H9 (cell line): ENCODE data around the gene IGLL5. TPM values are rescaled to one million over a fixed set of nuclear protein-coding genes. Genes with fewer than 3 reads are reported as not detected.

Source experiments
- DNase-seq: peaks from one replicate; pipeline ENCODE4 v3.0.0-alpha.2; 2017
- H2AFZ ChIP-seq: one replicate; pipeline ENCODE4 v1.6.1; 2013; ENCODE audit warnings: mild to moderate bottlenecking, low read length, control low read depth, moderate library complexity
- H2AK5ac ChIP-seq: 2 replicates; pipeline ENCODE4 v1.6.1; 2013; ENCODE audit warnings: low read length, control low read depth, mixed read lengths; ENCODE audit not compliant: insufficient read length
- H2BK120ac ChIP-seq: one replicate; pipeline ENCODE4 v1.6.1; 2013; ENCODE audit warnings: low read depth, mild to moderate bottlenecking, low read length, control low read depth, inconsistent platforms; ENCODE audit not compliant: poor library complexity, severe bottlenecking
- H2BK12ac ChIP-seq: 2 replicates; pipeline ENCODE4 v1.6.1; 2013; ENCODE audit warnings: low read length, control low read depth, mixed read lengths, low read depth; ENCODE audit not compliant: insufficient read length
- H2BK15ac ChIP-seq: 2 replicates; pipeline ENCODE4 v1.6.1; 2013; ENCODE audit warnings: low read depth, low read length, control low read depth
- H2BK20ac ChIP-seq: one replicate; pipeline ENCODE4 v1.6.1; 2013; ENCODE audit warnings: low read depth, mild to moderate bottlenecking, low read length, control low read depth, inconsistent platforms; ENCODE audit not compliant: poor library complexity, severe bottlenecking
- H2BK5ac ChIP-seq: 2 replicates; pipeline ENCODE4 v1.6.1; 2013; ENCODE audit warnings: low read length, control low read depth, mixed read lengths; ENCODE audit not compliant: insufficient read length
- H3K14ac ChIP-seq: 2 replicates; pipeline ENCODE4 v1.6.1; 2013; ENCODE audit warnings: low read length, control low read depth; ENCODE audit not compliant: insufficient read depth
- H3K18ac ChIP-seq: 2 replicates; pipeline ENCODE4 v1.6.1; 2013; ENCODE audit warnings: low read depth, mild to moderate bottlenecking, mixed read lengths, low read length, control low read depth; ENCODE audit not compliant: insufficient read length
- H3K23ac ChIP-seq: 2 replicates; pipeline ENCODE4 v1.6.1; 2013; ENCODE audit warnings: low read length, control low read depth, mixed read lengths, low read depth; ENCODE audit not compliant: insufficient read length
- H3K23me2 ChIP-seq: 2 replicates; pipeline ENCODE4 v1.6.1; 2013; ENCODE audit warnings: low read depth, mild to moderate bottlenecking, mixed read lengths, low read length, control low read depth; ENCODE audit not compliant: insufficient read length, poor library complexity, severe bottlenecking
- H3K27ac ChIP-seq: 2 replicates; pipeline ENCODE4 v1.5.1; 2013; ENCODE audit warnings: low read length, control low read depth, mixed read lengths, low read depth; ENCODE audit not compliant: insufficient read length
- H3K27me3 ChIP-seq: 2 replicates; pipeline ENCODE4 v1.6.1; 2013; ENCODE audit warnings: low read length, control low read depth, inconsistent platforms; ENCODE audit not compliant: insufficient read depth
- H3K4ac ChIP-seq: 2 replicates; pipeline ENCODE4 v1.6.1; 2013; ENCODE audit warnings: low read depth, mild to moderate bottlenecking, control low read depth, inconsistent platforms, low read length, moderate library complexity
- H3K4me1 ChIP-seq: 2 replicates; pipeline ENCODE4 v1.6.1; 2013; ENCODE audit warnings: low read length, control low read depth, inconsistent platforms; ENCODE audit not compliant: insufficient read depth
- H3K4me2 ChIP-seq: 2 replicates; pipeline ENCODE4 v1.6.1; 2013; ENCODE audit warnings: low read length, control low read depth, mixed read lengths; ENCODE audit not compliant: insufficient read length, insufficient read depth
- H3K56ac ChIP-seq: 2 replicates; pipeline ENCODE4 v1.6.1; 2013; ENCODE audit warnings: low read depth, mild to moderate bottlenecking, mixed read lengths, low read length, control low read depth; ENCODE audit not compliant: insufficient read length
- H3K79me1 ChIP-seq: 2 replicates; pipeline ENCODE4 v1.6.1; 2013; ENCODE audit warnings: low read depth, mild to moderate bottlenecking, moderate library complexity, low read length, control low read depth, inconsistent platforms; ENCODE audit not compliant: insufficient read depth, poor library complexity, severe bottlenecking
- H3K79me2 ChIP-seq: 2 replicates; pipeline ENCODE4 v1.6.1; 2013; ENCODE audit warnings: low read length, control low read depth, inconsistent platforms; ENCODE audit not compliant: insufficient read depth
- H3K9ac ChIP-seq: 2 replicates; pipeline ENCODE4 v1.6.1; 2013; ENCODE audit warnings: low read length, control low read depth, mixed read lengths; ENCODE audit not compliant: insufficient read length; ENCODE audit errors: extremely low read depth
- H3K9me3 ChIP-seq: one replicate; pipeline ENCODE4 v1.6.1; 2013; ENCODE audit warnings: low read depth, low read length, inconsistent platforms; ENCODE audit not compliant: control insufficient read depth
- H3T11ph ChIP-seq: one replicate; pipeline ENCODE4 v1.6.1; 2013; ENCODE audit warnings: mild to moderate bottlenecking, low read length, control low read depth, inconsistent platforms
- H4K20me1 ChIP-seq: one replicate; pipeline ENCODE4 v1.6.1; 2013; ENCODE audit not compliant: control insufficient read depth, insufficient read length, insufficient read depth
- H4K5ac ChIP-seq: 2 replicates; pipeline ENCODE4 v1.6.1; 2013; ENCODE audit warnings: low read depth, mild to moderate bottlenecking, mixed read lengths, low read length, control low read depth; ENCODE audit not compliant: insufficient read length
- H4K8ac ChIP-seq: replicated peaks from 2 replicates; pipeline ENCODE4 v1.6.1; 2013; ENCODE audit warnings: low read length, control low read depth, mixed read lengths, low read depth; ENCODE audit not compliant: insufficient read length
- H4K91ac ChIP-seq: 2 replicates; pipeline ENCODE4 v1.6.1; 2013; ENCODE audit warnings: low read depth, mild to moderate bottlenecking, moderate library complexity, mixed read lengths, low read length, control low read depth; ENCODE audit not compliant: insufficient read length
- H3K27ac Mint-ChIP-seq, 3 experiments: 2 replicates in 2 of 3; 3 replicates in 1 of 3; pipeline ENCODE4 v1.8.0; 2020 to 2021; ENCODE audit warnings: mixed read lengths in 3 of 3, mild to moderate bottlenecking in 1 of 3, moderate library complexity in 1 of 3
- H3K27me3 Mint-ChIP-seq: 2 replicates; pipeline ENCODE4 v1.8.0; 2021; ENCODE audit warnings: low read depth, mild to moderate bottlenecking, moderate library complexity, mixed read lengths
- H3K36me3 Mint-ChIP-seq, 3 experiments: 2 replicates in 2 of 3; 3 replicates in 1 of 3; pipeline ENCODE4 v1.8.0; 2020 to 2021; ENCODE audit warnings: low read depth in 3 of 3, mixed read lengths in 3 of 3; ENCODE audit not compliant: insufficient read depth in 1 of 3
- H3K4me1 Mint-ChIP-seq, 2 experiments: 2 replicates each; pipeline ENCODE4 v1.8.0; 2020; ENCODE audit warnings: mixed read lengths in 2 of 2
- H3K4me3 Mint-ChIP-seq, 2 experiments: 2 replicates in 1 of 2; 3 replicates in 1 of 2; pipeline ENCODE4 v1.8.0; 2020 to 2021; ENCODE audit warnings: mild to moderate bottlenecking in 2 of 2, mixed read lengths in 2 of 2, moderate library complexity in 1 of 2
- H3K9me3 Mint-ChIP-seq, 2 experiments: 2 replicates in 1 of 2; 3 replicates in 1 of 2; pipeline ENCODE4 v1.8.0; 2020; ENCODE audit warnings: mild to moderate bottlenecking in 2 of 2, mixed read lengths in 2 of 2, moderate library complexity in 1 of 2
- WGBS: extraction: QIAGEN DNeasy Blood & Tissue Kit; methylation state at CpG from one replicate; pipeline ENCODE4 v1.1.7; 2013; ENCODE audit warnings: missing lambda C conversion rate, low lambda C conversion rate, mixed read lengths; ENCODE audit not compliant: insufficient read length; ENCODE audit errors: extremely low coverage; 5-methylcytosine and 5-hydroxymethylcytosine counted together
- total RNA-seq: library from RNA; stranded (reverse); gene quantifications from 2 replicates; pipeline ENCODE4 v1.2.1, GENCODE V29; 2021
- TF ChIP-seq, protein P1 (sequence below): fragments of 200-600 bp; sonication (generic); conservative IDR thresholded peaks from 3 replicates; pipeline ENCODE4 v1.8.0; 2021; ENCODE audit warnings: antibody characterized with exemption, mild to moderate bottlenecking

IGLL5 gene
- total RNA-seq, 1 experiment from 2014 or later = not detected

DNA sequence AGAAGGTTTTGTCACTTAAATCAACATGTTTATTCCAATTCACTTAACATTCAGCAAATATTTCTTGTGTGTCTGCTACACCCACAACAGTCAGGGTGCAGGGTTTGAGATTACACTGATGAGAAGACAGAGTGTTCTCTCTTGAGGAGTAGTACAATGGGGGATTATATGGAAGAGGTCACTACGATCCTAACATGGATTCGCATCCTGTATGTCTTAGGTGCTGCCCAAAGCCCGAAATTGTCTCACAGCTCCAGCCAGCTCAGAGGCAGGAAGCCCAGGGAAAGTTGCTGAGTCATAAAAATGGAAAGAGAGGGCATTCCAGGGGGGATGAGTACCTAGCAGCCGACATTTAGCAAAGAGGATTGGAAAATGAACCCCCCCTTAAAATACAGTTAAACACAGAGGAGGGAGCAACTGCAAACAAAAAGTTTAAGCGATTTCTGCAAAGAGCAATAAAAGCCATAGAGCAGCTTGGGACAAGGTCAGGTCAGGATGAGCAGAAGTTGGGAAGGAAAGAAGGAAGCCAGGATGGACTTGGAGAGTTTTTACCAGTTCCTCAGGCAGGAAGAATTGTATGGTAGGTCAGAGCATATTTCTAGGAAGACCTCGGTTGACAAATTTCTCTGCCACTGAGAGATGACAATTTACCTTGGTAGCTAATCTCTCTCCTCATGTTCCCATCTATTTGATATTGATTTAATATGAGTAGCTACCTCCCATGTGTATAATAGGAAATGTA is 49.5 kb downstream of the IGLL5 start:
- Histone ChIP-seq H3K27ac (no peak overlapping the region), H3K79me1 (no peaks in the 10 kb centered on the region), H3K9ac (no peak overlapping the region), H3K14ac (no peak overlapping the region; the same call in 1 of the 2 replicates), H3T11ph (no peak overlapping the region), H3K4me1 (no peaks in the 10 kb centered on the region), H4K91ac (no peak overlapping the region), H2BK120ac (no peak overlapping the region), H2AK5ac (no peak overlapping the region), H3K27me3 (peaks cover 3% of the 10 kb centered on the region; the same call in 1 of the 2 replicates), H2BK20ac (no peak overlapping the region), H2BK5ac (no peak overlapping the region), H4K5ac (no peak overlapping the region), H3K23ac (no peak overlapping the region), H3K56ac (no peak overlapping the region), H4K20me1 (no peaks in the 10 kb centered on the region), H4K8ac (no peak overlapping the region), H2AFZ (no peak overlapping the region), H2BK15ac (no peak overlapping the region), H3K4ac (no peak overlapping the region), H3K23me2 (no peaks in the 10 kb centered on the region), H3K18ac (no peak overlapping the region), H3K4me2 (no peak overlapping the region), H2BK12ac (no peak overlapping the region), H3K79me2 (no peaks in the 10 kb centered on the region), H3K9me3 (no peaks in the 10 kb centered on the region)
- TF ChIP-seq, protein P1, sequence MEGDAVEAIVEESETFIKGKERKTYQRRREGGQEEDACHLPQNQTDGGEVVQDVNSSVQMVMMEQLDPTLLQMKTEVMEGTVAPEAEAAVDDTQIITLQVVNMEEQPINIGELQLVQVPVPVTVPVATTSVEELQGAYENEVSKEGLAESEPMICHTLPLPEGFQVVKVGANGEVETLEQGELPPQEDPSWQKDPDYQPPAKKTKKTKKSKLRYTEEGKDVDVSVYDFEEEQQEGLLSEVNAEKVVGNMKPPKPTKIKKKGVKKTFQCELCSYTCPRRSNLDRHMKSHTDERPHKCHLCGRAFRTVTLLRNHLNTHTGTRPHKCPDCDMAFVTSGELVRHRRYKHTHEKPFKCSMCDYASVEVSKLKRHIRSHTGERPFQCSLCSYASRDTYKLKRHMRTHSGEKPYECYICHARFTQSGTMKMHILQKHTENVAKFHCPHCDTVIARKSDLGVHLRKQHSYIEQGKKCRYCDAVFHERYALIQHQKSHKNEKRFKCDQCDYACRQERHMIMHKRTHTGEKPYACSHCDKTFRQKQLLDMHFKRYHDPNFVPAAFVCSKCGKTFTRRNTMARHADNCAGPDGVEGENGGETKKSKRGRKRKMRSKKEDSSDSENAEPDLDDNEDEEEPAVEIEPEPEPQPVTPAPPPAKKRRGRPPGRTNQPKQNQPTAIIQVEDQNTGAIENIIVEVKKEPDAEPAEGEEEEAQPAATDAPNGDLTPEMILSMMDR = no peak
- Mint-ChIP-seq H3K9me3 (no peaks in the 10 kb centered on the region), H3K27ac (no peak overlapping the region), H3K4me3 (no peak overlapping the region), H3K4me1 (peaks cover 4 to 9% of the 10 kb centered on the region in 2 experiments; a peak in 3 of 4 replicates), H3K36me3 (no peaks in the 10 kb centered on the region), H3K27me3 (peaks cover 88% of the 10 kb centered on the region)
- no peak for DNase-seq
- no CpG with 5 or more reads among the region's 6 CpGs for WGBS
